Body of pancreas (tissue), 4 donors: ENCODE results near the gene BACE1-AS. TPM values are rescaled to one million over a fixed set of nuclear protein-coding genes. Genes with fewer than 3 reads are reported as not detected.

Experiments used
- ATAC-seq: fragments of 150-250 bp; one replicate; pipeline ENCODE4 v1.9.1; 2016
- DNase-seq, 4 donors: peaks; one replicate each; pipeline ENCODE4 v3.0.0-alpha.2; 2019
- H3K27ac ChIP-seq, 4 donors: fragments of 200-600 bp; sonication (generic); 1 replicate in 3 of 4; 2 replicates in 1 of 4; pipeline versions ENCODE4 v1.5.1 to v1.6.1; 2016 to 2019; ENCODE audit warnings: mild to moderate bottlenecking in 1 of 4, mixed read lengths in 1 of 4, moderate library complexity in 1 of 4
- H3K27me3 ChIP-seq, 2 donors: fragments of 200-600 bp; sonication (generic); one replicate each; pipeline ENCODE4 v1.6.0; 2016; ENCODE audit warnings: mild to moderate bottlenecking in 1 of 2
- H3K36me3 ChIP-seq, 2 donors: fragments of 200-600 bp; sonication (generic); replicated peaks in 1 of 2; 2 replicates each; pipeline ENCODE4 v1.5.1; 2016; ENCODE audit warnings: low read depth in 2 of 2; ENCODE audit not compliant: insufficient read depth in 1 of 2
- H3K4me1 ChIP-seq: fragments of 200-600 bp; sonication (generic); one replicate; pipeline ENCODE4 v1.6.0; 2016
- H3K4me3 ChIP-seq, 2 donors: fragments of 200-600 bp; sonication (generic); 1 replicate in 1 of 2; 2 replicates in 1 of 2; pipeline ENCODE4 v1.5.1; 2016 to 2019
- H3K9me3 ChIP-seq, 3 donors: fragments of 200-600 bp; sonication (generic); 1 replicate in 2 of 3; 2 replicates in 1 of 3; pipeline ENCODE4 v1.5.1; 2016
- CTCF ChIP-seq, 7 experiments: fragments of 450-650 bp in 4 of 7; fragments of 200-600 bp in 3 of 7; sonication (generic) in 3 of 7; IDR thresholded peaks; one replicate each; pipeline ENCODE4 v1.5.1; 2016 to 2019; ENCODE audit warnings: antibody characterized with exemption in 7 of 7
- POLR2A ChIP-seq, 3 donors: fragments of 450-650 bp; IDR thresholded peaks; one replicate each; pipeline ENCODE4 v1.6.1; 2016; ENCODE audit warnings: antibody characterized with exemption in 3 of 3, mild to moderate bottlenecking in 2 of 3
- WGBS, 2 donors: methylation state at CpG; one replicate each; pipeline ENCODE4 v1.1.5; 2017; 5-methylcytosine and 5-hydroxymethylcytosine counted together
- intact Hi-C: fragments of 100-400 bp; cut with DNase I; formaldehyde crosslinking; loops from one replicate; pipeline ENCODE4 v1.15.1; 2023
- total RNA-seq, 2 donors: library from RNA; depleted of rRNA; stranded (reverse); fragments of >200 nt; gene quantifications; one replicate each; pipeline ENCODE4 v1.1.0, GENCODE V29; 2016

BACE1-AS gene
- total RNA-seq, 2 donors from 2014 or later: 5.3 to 6.0 TPM

DNA sequence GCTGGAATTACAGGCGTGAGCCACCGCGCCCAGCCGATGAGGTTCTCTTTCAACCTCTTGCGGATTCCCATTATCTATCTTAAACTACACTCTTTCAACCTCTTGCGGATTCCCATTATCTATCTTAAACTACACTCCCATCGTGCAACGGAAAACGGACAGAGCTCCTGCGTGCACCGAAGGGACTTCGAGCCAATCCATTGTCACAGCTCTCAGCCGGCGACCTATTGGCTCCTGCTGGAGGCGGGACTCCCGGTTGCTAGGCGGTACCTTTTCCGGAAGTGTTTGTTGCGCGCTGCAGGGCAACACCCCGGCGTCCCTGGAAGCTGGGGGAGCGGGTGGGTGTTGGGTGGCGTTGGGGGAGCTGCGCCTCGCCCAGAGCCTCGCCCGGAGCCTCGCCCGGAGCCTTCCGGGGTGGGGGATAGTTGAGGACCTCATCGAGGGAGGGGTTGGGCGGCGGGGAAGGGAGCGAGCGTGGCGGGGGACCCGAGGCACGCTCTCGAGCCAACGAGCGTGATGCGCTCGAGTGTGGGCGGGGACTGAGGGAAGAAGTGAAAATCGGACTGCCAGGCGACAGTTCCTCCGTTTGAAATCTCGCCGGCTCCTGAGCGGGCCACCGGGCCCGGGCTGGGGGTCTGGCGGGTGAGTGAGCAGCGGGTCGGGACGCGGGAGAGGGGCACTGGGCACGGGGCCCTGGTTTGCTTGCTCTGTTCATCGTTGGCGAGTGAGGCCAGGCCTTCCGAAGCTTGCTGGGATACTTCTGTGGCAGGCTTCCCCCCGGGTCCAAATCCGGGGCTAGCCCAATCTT, 36.6 kb downstream of the BACE1-AS start, which contains the start of gene CEP164:
CEP164 (plus strand) TSS at position 288 of the 808 bp plus-strand sequence. CDS start 10,733 bp downstream, outside the sequence.
- Histone ChIP-seq H3K4me3 (peak within 1 kb of the TSS; percentile 18 to 77), H3K27me3 (no peaks in the 10 kb centered on the region), H3K4me1 (peaks cover 10% of the 10 kb centered on the region), H3K9me3 (no peaks in the 10 kb centered on the region), H3K36me3 (no peaks in the 10 kb centered on the region), H3K27ac (peak within 1 kb of the TSS; percentile 73 to 94 (median 90))
- DNase-seq: peak; percentile 95 to 98 (median 96)
- intact Hi-C loops: no loop called here
- peak; percentile 98 for ATAC-seq
- peak in 2 of 3 donors; percentile 70 to 76 for TF ChIP-seq POLR2A (IDR thresholded peaks at IDR 0.05)
- no peak for TF ChIP-seq CTCF (IDR thresholded peaks at IDR 0.05)
- 0 to 1% methylated on average over 21 to 60 of the region's 64 CpGs for WGBS, 2 donors

- Histone ChIP-seq H3K27ac (peak overlapping the region; percentile 73 to 94 (median 90)), H3K9me3 (no peaks in the 10 kb centered on the region), H3K27me3 (no peaks in the 10 kb centered on the region), H3K4me3 (peak overlapping the region; percentile 18 to 77), H3K4me1 (peaks cover 10% of the 10 kb centered on the region), H3K36me3 (no peaks in the 10 kb centered on the region)
- intact Hi-C loops: no loop called here
- DNase-seq (peak; percentile 30 to 47 (median 40)), ATAC-seq (peak; percentile 33)
- TF ChIP-seq CTCF (IDR thresholded peaks at IDR 0.05) (peak in 1 of 7 experiments; percentile 11), POLR2A (IDR thresholded peaks at IDR 0.05) (no peak)
- WGBS, 2 donors: 7% methylated on average over 15 of the region's 15 CpGs
Measured at GRCh38 chr11:117328375-117329010, 37.3 kb downstream of the BACE1-AS start.

- Histone ChIP-seq H3K27me3 (no peaks in the 10 kb centered on the region), H3K27ac (no peak overlapping the region), H3K4me1 (peaks cover 10% of the 10 kb centered on the region), H3K36me3 (no peaks in the 10 kb centered on the region), H3K4me3 (no peak overlapping the region), H3K9me3 (no peaks in the 10 kb centered on the region)
- TF ChIP-seq POLR2A (IDR thresholded peaks at IDR 0.05): no peak
- no peak for TF ChIP-seq CTCF (IDR thresholded peaks at IDR 0.05)
- intact Hi-C loops: no loop called here
- ATAC-seq (no peak), DNase-seq (no peak)
- WGBS, 2 donors: 50 to 95% methylated on average over 2 of the region's 2 CpGs
Measured at GRCh38 chr11:117332843-117333242, 41.7 kb downstream of the BACE1-AS start.

DNA sequence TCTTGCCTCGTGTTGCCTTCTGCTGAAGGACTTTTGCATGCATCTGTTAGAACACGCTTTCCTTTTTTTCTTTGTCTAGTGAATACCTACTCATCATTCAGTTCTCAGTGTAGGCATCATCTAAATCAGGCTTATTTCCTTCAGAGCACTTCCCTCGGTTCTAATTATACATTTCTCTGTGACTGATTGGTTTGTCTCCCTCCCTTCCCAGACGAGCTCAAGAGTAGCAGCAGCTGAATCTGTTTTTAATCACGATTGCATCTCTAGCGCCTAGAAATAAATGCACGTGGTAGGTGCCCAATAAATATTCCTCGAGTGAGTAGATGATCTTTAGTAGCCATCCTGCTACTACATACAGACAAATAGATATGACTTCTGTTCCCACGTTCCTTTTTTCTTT, 42.8 kb downstream of the BACE1-AS start:
- Histone ChIP-seq H3K9me3 (no peaks in the 10 kb centered on the region), H3K27me3 (no peaks in the 10 kb centered on the region), H3K36me3 (no peaks in the 10 kb centered on the region), H3K4me3 (no peak overlapping the region), H3K4me1 (peaks cover 7% of the 10 kb centered on the region), H3K27ac (no peak overlapping the region)
- intact Hi-C loops: no loop called here
- DNase-seq (no peak), ATAC-seq (no peak)
- 66 to 69% methylated on average over 9 of the region's 9 CpGs for WGBS, 2 donors
- no peak for TF ChIP-seq POLR2A (IDR thresholded peaks at IDR 0.05)
- no peak for TF ChIP-seq CTCF (IDR thresholded peaks at IDR 0.05)
